Measurements from ENCODE around the gene HSPA12A.

Gene HSPA12A

DNA sequence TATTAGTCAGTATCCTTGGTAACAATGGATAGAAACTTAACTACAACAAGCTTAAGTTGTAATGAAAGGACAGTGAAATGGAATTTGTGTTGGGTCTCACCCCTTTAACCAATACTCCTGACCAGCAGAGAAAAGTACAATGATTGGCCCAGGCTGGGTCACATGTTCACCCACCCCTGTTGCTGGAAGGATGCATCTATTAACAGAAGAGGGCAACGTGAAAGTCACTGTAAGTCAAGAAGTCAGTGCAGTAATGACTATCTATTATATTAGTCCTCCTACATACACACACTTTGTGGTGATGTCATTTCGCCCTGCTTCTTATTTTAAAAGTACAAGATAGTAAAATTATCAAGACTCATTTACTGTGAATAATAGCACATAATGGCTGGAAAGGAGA, 105.4 kb downstream of the HSPA12A start:
- no peaks in the 10 kb centered on the region for H3K79me2 ChIP-seq (ENCODE audit: control insufficient read depth, insufficient read depth, low read length, poor library complexity)
- H3K9ac ChIP-seq (ENCODE audit: low read length): no peak overlapping the region
- no peaks in the 10 kb centered on the region for H3K79me1 ChIP-seq (ENCODE audit: low read length)
- no peak overlapping the region for H3K18ac ChIP-seq (ENCODE audit: low read length)
- H3K27ac ChIP-seq (ENCODE audit: low read depth, low read length): no peak overlapping the region
- no peak overlapping the region for H3K14ac ChIP-seq (ENCODE audit: low read length)
- H3K9me3 ChIP-seq (ENCODE audit: insufficient read depth, low read depth, low read length): no peaks in the 10 kb centered on the region
- no peak overlapping the region for H2BK120ac ChIP-seq (ENCODE audit: insufficient read depth, low read length, poor library complexity)
- no peak overlapping the region for H2AFZ ChIP-seq (ENCODE audit: insufficient read depth, low read length, poor library complexity)
- H3K36me3 ChIP-seq (ENCODE audit: control insufficient read depth in 1 of 2, insufficient read depth in 2 of 2, low read length in 2 of 2): no peaks in the 10 kb centered on the region
- no peak overlapping the region for H4K91ac ChIP-seq (ENCODE audit: low read depth, low read length)
- H4K8ac ChIP-seq (ENCODE audit: low read depth, low read length): no peak overlapping the region
- H3K4ac ChIP-seq (ENCODE audit: low read depth, low read length): no peak overlapping the region
- no peak overlapping the region for H2BK12ac ChIP-seq (ENCODE audit: low read length)
- H4K12ac ChIP-seq (ENCODE audit: low read depth, low read length): no peak overlapping the region
- no peak overlapping the region for H3K4me2 ChIP-seq (ENCODE audit: low read length)
- no peak overlapping the region for H3K4me3 ChIP-seq (ENCODE audit: low read depth, low read length)
- no peaks in the 10 kb centered on the region for H3K4me1 ChIP-seq (ENCODE audit: control insufficient read depth in 1 of 2, insufficient read depth in 2 of 2, low read length in 2 of 2)
- H2AK5ac ChIP-seq (ENCODE audit: low read length): no peak overlapping the region
- H3K23ac ChIP-seq (ENCODE audit: low read length): no peak overlapping the region
- H2BK5ac ChIP-seq (ENCODE audit: low read depth, low read length, poor library complexity): no peak overlapping the region
- DNase-seq: no peak
- WGBS (ENCODE audit: extremely low coverage, insufficient coverage, insufficient read length): no CpG with 5 or more reads among the region's 2 CpGs
- no peaks in the 10 kb centered on the region for H3K27me3 ChIP-seq (ENCODE audit: insufficient read depth, low read length)

GRCh38 chr10:116636385-116636784, 106.0 kb downstream of the HSPA12A start:
- no peak overlapping the region for H3K4me2 ChIP-seq (ENCODE audit: low read length)
- no peak overlapping the region for H4K12ac ChIP-seq (ENCODE audit: low read depth, low read length)
- H3K4me1 ChIP-seq (ENCODE audit: control insufficient read depth in 1 of 2, insufficient read depth in 2 of 2, low read length in 2 of 2): no peaks in the 10 kb centered on the region
- no peak overlapping the region for H3K18ac ChIP-seq (ENCODE audit: low read length)
- peak overlapping the region; percentile 5 for H3K23ac ChIP-seq (ENCODE audit: low read length)
- no peak overlapping the region for H3K14ac ChIP-seq (ENCODE audit: low read length)
- H2AFZ ChIP-seq (ENCODE audit: insufficient read depth, low read length, poor library complexity): no peak overlapping the region
- no peak overlapping the region for H3K9ac ChIP-seq (ENCODE audit: low read length)
- no peak overlapping the region for H4K8ac ChIP-seq (ENCODE audit: low read depth, low read length)
- H2BK12ac ChIP-seq (ENCODE audit: low read length): no peak overlapping the region
- DNase-seq: no peak
- no peaks in the 10 kb centered on the region for H3K9me3 ChIP-seq (ENCODE audit: insufficient read depth, low read depth, low read length)
- no peaks in the 10 kb centered on the region for H3K79me2 ChIP-seq (ENCODE audit: control insufficient read depth, insufficient read depth, low read length, poor library complexity)
- H3K27me3 ChIP-seq (ENCODE audit: insufficient read depth, low read length): no peaks in the 10 kb centered on the region
- H3K4me3 ChIP-seq (ENCODE audit: low read depth, low read length): no peak overlapping the region
- H3K36me3 ChIP-seq (ENCODE audit: control insufficient read depth in 1 of 2, insufficient read depth in 2 of 2, low read length in 2 of 2): no peaks in the 10 kb centered on the region
- H3K79me1 ChIP-seq (ENCODE audit: low read length): no peaks in the 10 kb centered on the region
- H4K91ac ChIP-seq (ENCODE audit: low read depth, low read length): no peak overlapping the region
- H2BK120ac ChIP-seq (ENCODE audit: insufficient read depth, low read length, poor library complexity): no peak overlapping the region
- no peak overlapping the region for H3K27ac ChIP-seq (ENCODE audit: low read depth, low read length)
- no peak overlapping the region for H3K4ac ChIP-seq (ENCODE audit: low read depth, low read length)
- H2AK5ac ChIP-seq (ENCODE audit: low read length): no peak overlapping the region
- no peak overlapping the region for H2BK5ac ChIP-seq (ENCODE audit: low read depth, low read length, poor library complexity)

DNA sequence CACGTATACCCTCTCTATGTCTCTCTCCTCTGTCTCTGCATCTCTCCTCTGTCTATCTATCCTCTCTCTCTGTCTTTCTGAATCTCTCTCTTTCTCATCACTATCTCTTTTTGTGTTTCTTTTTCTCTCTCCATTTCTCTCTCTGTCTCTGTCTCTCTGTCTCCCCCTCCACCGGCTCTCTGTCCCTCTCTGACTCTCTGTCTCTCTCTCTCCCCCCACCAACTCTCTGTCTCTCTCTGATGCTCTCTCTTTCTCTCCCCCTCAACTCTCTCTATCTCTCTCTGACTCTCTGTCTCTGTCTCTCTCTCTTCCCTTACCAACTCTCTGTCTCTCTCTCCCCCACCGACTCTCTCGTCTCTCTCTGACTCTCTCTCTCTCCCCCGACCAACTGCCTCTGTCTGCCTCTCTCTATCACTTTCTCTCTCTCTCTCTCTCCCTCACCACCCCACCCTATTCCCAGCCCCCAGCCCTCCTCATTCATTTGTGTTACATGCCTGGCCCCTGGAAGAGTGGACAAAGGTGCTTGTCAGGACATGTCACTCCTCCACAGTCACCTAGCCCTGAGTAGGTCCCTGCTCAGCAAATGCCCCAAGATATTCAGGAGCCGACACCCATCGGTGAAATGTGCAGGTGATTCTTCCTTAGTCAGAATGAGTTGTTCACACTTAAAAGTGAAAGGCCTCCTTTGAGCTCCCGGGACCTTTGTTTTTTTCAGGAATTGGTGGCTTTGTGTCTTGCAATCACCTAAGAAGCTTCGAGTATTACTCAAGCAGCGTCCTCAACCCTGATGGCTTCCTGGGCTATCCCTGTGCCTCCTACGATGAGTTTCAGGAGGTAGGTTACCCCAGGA, 108.0 kb downstream of the HSPA12A start:
- Histone ChIP-seq H4K12ac (ENCODE audit: low read depth, low read length) (no peak overlapping the region), H2BK5ac (ENCODE audit: low read depth, low read length, poor library complexity) (no peak overlapping the region), H3K18ac (ENCODE audit: low read length) (no peak overlapping the region), H2AK5ac (ENCODE audit: low read length) (no peak overlapping the region), H4K8ac (ENCODE audit: low read depth, low read length) (peak overlapping the region; percentile 12), H2AFZ (ENCODE audit: insufficient read depth, low read length, poor library complexity) (no peak overlapping the region), H3K4me1 (ENCODE audit: control insufficient read depth in 1 of 2, insufficient read depth in 2 of 2, low read length in 2 of 2) (no peaks in the 10 kb centered on the region), H4K91ac (ENCODE audit: low read depth, low read length) (peak overlapping the region; percentile 48), H3K4me2 (ENCODE audit: low read length) (no peak overlapping the region), H3K4me3 (ENCODE audit: low read depth, low read length) (no peak overlapping the region), H3K23ac (ENCODE audit: low read length) (no peak overlapping the region), H2BK120ac (ENCODE audit: insufficient read depth, low read length, poor library complexity) (no peak overlapping the region), H3K27ac (ENCODE audit: low read depth, low read length) (no peak overlapping the region), H3K9me3 (ENCODE audit: insufficient read depth, low read depth, low read length) (no peaks in the 10 kb centered on the region), H3K79me2 (ENCODE audit: control insufficient read depth, insufficient read depth, low read length, poor library complexity) (no peaks in the 10 kb centered on the region), H3K27me3 (ENCODE audit: insufficient read depth, low read length) (no peaks in the 10 kb centered on the region), H3K14ac (ENCODE audit: low read length) (no peak overlapping the region), H3K36me3 (ENCODE audit: control insufficient read depth in 1 of 2, insufficient read depth in 2 of 2, low read length in 2 of 2) (no peaks in the 10 kb centered on the region), H3K4ac (ENCODE audit: low read depth, low read length) (no peak overlapping the region), H3K9ac (ENCODE audit: low read length) (no peak overlapping the region), H3K79me1 (ENCODE audit: low read length) (no peaks in the 10 kb centered on the region), H2BK12ac (ENCODE audit: low read length) (no peak overlapping the region)
- DNase-seq: no peak
- no CpG with 5 or more reads among the region's 11 CpGs for WGBS (ENCODE audit: extremely low coverage, insufficient coverage, insufficient read length)

GRCh38 chr10:116633216-116633600, 109.2 kb downstream of the HSPA12A start:
- no peak overlapping the region for H3K27ac ChIP-seq (ENCODE audit: low read depth, low read length)
- H3K36me3 ChIP-seq (ENCODE audit: control insufficient read depth in 1 of 2, insufficient read depth in 2 of 2, low read length in 2 of 2): no peaks in the 10 kb centered on the region
- H3K27me3 ChIP-seq (ENCODE audit: insufficient read depth, low read length): no peaks in the 10 kb centered on the region
- no peak overlapping the region for H3K4ac ChIP-seq (ENCODE audit: low read depth, low read length)
- H4K12ac ChIP-seq (ENCODE audit: low read depth, low read length): no peak overlapping the region
- H3K23ac ChIP-seq (ENCODE audit: low read length): no peak overlapping the region
- no peak overlapping the region for H2BK120ac ChIP-seq (ENCODE audit: insufficient read depth, low read length, poor library complexity)
- H2AK5ac ChIP-seq (ENCODE audit: low read length): no peak overlapping the region
- H2BK12ac ChIP-seq (ENCODE audit: low read length): no peak overlapping the region
- no peak overlapping the region for H2BK5ac ChIP-seq (ENCODE audit: low read depth, low read length, poor library complexity)
- no peak overlapping the region for H3K4me2 ChIP-seq (ENCODE audit: low read length)
- no peak overlapping the region for H3K14ac ChIP-seq (ENCODE audit: low read length)
- H3K9ac ChIP-seq (ENCODE audit: low read length): no peak overlapping the region
- no peaks in the 10 kb centered on the region for H3K79me1 ChIP-seq (ENCODE audit: low read length)
- no peak overlapping the region for H4K91ac ChIP-seq (ENCODE audit: low read depth, low read length)
- no peak overlapping the region for H2AFZ ChIP-seq (ENCODE audit: insufficient read depth, low read length, poor library complexity)
- no peak overlapping the region for H4K8ac ChIP-seq (ENCODE audit: low read depth, low read length)
- no peak overlapping the region for H3K4me3 ChIP-seq (ENCODE audit: low read depth, low read length)
- no peak overlapping the region for H3K18ac ChIP-seq (ENCODE audit: low read length)
- H3K4me1 ChIP-seq (ENCODE audit: control insufficient read depth in 1 of 2, insufficient read depth in 2 of 2, low read length in 2 of 2): no peaks in the 10 kb centered on the region
- no peaks in the 10 kb centered on the region for H3K9me3 ChIP-seq (ENCODE audit: insufficient read depth, low read depth, low read length)
- no peak for DNase-seq
- H3K79me2 ChIP-seq (ENCODE audit: control insufficient read depth, insufficient read depth, low read length, poor library complexity): no peaks in the 10 kb centered on the region
- no CpG with 5 or more reads among the region's 8 CpGs for WGBS (ENCODE audit: extremely low coverage, insufficient coverage, insufficient read length)
